ENCODE measurements around the gene VPREB1.
"Not testable (repeated sequence)": the region's sequence is repeated elsewhere in the genome, so short reads cannot be mapped to it uniquely, and the experiment has no call there.

The VPREB1 gene

DNA sequence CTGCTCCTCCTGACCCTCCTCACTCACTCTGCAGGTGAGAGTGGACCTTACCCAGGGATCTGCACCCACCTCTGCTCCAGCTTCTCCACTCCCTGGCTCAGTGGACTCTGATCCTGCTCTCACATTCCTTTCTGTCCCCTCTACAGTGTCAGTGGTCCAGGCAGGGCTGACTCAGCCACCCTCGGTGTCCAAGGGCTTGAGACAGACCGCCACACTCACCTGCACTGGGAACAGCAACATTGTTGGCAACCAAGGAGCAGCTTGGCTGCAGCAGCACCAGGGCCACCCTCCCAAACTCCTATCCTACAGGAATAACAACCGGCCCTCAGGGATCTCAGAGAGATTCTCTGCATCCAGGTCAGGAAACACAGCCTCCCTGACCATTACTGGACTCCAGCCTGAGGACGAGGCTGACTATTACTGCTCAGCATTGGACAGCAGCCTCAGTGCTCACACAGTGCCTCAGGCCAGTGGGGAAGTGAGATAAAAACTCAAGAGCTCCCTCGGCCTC, 29.7 kb upstream of the VPREB1 start:
- no peak for DNase-seq

DNA sequence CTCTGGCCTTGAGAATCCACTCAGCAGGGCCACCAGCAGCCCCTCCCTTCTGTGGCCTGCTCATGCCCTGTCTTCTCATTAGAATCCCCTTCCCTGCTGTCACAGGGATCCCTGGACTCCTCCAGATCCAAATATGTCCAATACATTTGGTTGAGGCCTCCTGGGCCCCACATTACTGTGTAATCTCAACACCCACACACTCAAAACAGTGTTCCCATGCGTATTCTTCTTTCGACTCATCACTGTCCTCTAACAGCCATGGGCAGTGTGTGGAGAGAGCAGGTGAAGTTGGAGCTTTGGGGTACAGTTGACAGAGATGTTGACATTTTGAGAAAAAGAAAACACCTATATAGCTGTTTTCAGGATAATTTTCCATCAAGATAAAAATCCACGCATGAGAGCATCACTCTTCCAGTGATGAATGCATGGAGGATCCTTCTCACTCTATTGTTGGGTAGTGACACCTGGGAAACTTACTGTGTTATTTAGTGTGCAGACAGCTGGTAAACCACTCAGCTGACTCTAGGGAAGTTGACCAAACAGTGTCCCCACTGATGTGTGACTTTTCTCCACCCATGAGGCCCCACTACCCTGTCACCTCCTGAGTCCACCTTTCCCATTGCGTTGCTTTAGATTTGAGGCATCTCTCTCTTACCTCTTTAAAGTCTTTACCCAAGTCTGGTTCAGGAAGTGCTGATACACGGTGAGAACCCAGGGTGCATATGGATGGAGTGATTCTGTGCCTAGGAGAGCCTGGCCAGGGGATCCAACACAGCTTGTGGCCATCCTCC, 28.7 kb upstream of the VPREB1 start:
- no peak for DNase-seq

DNA sequence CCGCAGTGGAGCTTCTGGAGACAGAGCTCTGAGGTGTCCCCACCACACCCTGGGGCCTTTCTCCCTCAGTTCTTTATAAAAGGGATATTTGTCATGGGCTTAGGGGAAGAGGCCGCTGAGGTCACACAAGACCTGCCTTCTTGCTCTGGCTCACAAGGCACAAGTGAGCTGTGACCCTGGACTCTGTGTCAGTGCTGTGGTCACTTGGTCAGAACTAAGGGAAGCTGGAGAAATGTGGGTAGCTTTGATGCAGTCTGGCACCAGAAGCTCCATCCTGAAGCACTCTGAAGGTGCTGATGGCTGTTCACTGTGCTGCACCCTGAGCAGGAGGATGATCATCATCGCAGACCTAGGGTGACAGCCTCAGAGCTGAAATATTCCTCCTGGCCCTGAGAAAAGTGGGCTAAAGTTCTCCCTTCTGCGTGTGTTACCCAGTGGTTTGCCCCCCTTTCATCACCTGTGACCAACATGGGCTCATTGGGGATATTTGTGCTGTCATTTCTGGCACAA, 28.1 kb upstream of the VPREB1 start:
- DNase-seq: no peak

DNA sequence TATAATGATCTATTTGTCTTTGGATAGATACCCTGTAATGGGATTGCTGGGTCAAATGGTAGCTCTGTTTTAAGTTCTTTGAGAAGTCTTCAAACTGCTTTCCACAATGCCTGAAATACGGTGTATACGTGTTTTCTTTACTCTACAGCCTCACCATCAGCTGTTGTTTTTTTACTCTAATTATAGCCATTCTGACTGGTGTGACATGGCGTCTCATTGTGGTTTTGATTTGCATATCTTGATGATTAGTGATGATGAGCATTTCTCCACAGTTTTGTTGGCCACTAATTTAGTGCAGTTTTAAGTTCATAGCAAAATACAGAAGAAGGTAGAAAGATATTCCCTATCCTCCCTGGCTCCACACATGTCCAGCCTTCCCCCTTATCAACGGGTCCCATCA, 26.3 kb upstream of the VPREB1 start:
- DNase-seq: no peak

DNA sequence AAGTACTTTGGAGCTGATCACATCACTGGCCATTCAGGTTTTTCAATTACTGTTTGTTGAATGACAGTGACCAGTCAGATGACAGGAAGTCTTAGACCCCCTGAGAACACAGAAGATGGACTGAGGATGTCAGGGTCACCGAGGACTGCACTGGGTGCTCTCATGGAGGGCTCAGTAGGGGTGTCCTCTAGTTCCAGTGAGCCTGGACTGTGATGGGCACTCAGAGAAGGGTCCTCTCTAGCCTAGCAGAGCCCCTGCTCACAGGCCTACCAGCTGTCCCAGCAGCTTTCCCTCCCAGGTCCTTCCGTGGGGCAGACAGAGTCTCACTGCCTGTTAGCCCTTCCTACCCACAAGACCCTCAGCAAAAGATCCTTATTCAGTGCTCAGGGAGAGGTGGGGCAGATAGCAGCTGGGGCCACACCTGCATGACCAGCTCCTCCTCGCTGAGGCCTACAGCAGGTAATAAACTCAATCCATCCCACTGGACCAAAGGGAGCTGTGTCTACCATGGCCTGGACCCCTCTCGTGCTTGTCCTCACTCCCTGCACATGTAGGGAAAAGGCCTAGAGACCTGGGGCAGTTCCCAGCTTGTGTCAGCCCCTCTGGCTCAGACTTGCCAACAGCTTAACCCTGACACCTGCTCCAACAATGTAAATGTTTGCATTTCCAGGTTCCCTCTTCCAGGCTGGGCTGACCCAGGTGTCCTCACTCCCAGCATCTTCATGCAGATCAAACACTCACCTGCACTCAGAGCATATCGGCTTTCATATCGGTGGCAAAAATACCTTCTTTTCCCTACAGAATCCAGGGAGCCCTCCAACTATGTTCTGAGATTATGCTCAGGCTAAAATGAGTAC, 25.2 kb upstream of the VPREB1 start:
- no peak for DNase-seq

DNA sequence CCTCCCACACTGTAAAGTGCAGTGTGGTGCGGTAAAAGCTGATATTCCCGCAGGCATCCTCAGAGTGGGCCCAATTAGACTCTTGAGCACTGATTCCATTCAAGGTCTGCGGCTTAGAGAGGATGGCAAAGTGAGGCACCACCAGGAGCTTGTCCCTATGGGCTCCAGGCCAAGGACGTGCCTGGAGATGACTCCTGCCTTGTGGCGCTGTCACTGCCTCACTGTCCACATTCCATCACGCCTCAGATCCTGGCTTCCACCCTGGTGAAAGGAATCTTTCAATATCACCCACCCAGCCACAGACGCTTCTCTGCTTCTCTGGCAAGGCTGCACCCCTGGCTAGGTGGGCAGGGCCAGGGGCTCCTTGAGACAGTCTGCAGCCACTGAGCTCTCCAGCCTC, 23.5 kb upstream of the VPREB1 start:
- DNase-seq: not testable (repeated sequence)

DNA sequence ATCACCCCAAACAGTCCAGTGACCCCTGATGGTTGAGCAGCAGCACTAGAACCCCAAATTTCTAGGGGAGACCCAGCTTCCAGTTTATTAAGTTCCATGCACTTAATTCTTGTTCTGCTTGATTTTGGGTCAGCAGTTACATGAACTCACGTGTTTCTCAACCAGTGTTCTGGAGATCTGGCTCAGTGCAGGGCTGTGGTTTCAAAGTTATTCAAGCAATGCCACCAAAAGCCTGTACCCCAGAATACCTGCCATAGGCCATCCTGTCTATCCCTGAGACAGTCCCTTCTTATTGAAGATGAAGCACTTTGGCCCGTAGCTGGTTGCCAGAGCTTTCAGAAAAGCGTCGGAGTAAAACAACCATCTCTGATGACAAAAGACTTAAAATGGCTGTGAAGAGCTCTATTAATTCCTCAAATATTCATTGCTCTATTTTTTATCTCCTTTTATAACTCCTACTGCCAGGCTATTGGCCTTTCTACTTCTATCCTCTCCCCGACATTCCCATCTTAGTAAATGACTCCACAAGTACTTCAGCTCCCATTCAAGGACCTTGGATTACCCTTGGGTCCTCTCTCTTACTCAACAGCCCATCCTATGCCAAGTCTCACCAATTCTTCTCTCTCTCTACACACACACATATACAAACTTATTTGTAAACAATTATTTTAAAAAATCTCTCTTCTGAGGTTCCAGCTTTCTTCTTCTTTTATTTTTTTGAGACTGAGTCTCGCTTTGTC, 18.0 kb upstream of the VPREB1 start:
- no peak for DNase-seq

DNA sequence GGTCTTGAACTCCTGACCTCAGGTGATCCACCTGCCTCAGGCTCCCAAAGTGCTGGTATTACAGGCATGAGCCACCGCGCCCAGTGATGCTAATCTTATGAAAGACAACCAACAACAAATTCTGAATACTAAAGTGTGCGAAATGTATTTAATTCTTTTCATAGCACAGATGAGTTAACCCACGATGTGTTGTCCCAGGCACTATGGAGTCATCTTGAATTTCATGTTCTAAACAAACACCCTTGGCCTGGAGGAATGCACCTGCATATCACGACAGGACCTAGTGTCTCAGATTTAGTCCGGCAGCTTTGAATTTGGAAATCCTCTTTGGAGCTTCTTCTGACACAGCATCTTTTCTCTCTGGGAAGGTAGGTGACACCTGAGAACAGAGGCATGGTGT, 16.2 kb upstream of the VPREB1 start:
- no peak for DNase-seq

DNA sequence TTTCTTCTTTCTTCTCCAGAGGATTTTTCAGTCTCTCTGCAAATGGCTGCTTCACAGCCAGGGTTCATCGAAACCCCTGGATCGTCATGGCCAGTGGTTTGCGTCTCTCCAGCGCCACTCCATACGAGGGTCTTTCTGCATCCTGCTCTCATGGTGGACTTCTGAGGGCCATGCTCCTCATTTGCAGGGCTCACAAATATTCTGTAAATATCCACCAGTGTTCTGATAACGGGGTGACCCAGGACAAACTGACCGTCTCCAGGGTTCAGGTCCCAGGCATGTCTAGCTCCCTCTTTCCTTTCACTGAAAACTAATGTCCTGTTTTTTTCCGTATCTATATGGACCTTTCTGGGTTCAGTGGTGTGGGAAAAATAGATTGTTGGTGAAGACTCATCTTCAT, 15.7 kb upstream of the VPREB1 start:
- no peak for DNase-seq

DNA sequence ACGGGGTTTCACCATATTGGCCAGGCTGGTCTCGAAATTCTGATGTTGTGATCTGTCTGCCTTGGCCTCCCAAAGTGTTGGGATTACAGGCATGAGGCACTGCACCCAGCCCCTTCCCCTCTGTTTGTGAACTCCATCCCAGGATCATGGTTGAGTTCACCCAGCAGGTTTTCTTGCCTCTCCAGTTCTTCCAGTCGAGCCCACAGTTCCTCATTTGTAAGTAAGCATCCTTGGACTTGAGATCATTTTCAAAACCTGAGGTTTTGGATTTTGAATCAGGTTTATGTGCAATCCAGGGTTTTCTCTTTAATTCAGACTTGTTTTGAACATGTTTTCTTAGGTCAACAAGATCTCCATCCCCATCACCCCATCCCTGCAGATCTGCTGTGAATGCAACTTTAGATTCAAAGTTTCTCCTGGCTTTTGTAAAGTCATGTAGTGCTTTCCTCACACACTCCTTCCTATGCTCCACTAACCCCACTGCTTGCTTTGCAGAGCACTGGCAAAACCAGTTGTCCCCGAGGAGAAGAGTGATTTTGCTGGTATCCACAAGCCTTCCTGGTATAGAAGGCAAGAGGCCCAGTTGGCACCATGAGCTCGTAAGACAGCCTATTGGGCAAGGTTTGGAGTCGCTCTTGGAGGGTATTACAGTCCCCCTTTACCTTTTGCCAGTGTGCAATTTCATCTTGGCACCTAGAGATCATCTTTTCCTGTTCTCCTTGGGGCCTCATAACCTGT, 14.7 kb upstream of the VPREB1 start:
- no peak for DNase-seq

DNA sequence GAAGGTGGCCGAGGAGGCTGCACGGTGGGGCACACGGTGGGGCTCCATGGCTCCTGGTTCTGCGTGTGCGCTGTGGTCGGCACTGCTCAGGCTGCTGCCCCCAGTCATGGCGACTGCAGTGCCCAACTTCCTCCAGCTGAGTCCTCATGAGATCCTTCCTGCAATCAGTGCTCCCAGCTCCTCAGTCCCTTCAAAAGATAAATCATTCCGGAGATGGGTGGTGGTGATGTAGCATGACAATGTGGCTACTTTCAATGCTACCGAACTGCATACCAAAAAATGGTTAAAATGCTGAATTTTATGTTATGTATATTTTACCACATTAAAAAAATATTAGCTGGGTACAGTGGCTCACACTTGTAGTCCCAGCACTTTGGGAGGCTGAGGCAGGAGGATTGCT, 14.1 kb upstream of the VPREB1 start:
- no peak for DNase-seq

DNA sequence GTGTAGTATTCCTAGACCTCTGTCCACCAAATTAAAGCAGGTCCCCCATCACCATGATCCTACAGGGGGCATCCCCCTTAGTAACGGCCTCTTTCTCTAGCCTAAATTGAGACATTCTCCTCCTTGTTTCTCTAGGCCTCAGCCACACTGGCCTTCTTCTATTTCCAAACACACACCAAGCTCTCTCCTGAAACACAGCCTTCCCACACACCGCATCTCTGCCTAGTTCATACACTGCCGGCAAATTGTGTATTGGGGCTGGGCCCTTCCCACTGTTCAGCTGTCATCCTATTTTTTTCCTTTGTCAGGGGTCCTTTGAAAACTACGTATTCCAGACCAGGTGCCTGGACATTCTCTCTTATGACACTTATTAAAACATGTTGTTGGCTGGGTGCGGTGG, 11.5 kb upstream of the VPREB1 start:
- DNase-seq: no peak

DNA sequence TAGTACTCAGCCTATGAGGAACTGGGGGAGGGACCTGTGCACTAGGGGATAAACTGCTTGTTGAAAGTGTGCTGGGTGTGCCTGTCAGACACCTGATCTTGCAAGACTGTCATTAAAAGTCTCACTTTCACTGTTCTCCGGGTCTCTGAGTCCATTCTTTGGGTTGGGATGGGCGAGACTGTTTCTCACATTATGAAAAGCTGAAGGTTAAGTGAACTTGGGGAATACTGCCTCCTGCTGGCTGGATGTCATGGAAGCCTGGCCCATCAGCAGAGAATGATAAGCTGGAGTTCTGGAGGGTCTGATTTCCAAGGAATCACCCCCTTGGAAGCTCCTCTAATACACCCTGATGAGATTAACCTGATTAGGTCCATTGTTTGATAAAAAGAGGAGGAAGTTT, 9.0 kb upstream of the VPREB1 start:
- DNase-seq: no peak

DNA sequence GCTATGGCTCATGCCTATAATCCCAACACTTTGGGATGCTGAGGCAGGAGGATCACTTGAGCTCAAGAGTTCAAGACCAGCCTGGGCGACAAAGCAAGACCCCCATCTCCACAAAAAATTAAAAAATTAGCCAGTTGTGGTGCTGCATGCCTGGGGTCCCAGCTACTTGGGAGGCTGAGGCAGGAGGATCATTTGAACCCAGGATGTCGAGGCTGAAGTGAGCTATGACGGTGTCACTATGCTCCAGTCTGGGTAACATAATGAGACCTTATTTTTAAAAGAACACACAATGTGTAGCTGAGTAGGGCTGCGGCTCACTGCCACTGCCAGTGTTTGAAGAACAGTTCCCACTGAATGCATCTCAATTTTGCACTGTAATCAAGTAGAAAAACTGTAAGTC, 7.1 kb upstream of the VPREB1 start:
- DNase-seq: no peak

DNA sequence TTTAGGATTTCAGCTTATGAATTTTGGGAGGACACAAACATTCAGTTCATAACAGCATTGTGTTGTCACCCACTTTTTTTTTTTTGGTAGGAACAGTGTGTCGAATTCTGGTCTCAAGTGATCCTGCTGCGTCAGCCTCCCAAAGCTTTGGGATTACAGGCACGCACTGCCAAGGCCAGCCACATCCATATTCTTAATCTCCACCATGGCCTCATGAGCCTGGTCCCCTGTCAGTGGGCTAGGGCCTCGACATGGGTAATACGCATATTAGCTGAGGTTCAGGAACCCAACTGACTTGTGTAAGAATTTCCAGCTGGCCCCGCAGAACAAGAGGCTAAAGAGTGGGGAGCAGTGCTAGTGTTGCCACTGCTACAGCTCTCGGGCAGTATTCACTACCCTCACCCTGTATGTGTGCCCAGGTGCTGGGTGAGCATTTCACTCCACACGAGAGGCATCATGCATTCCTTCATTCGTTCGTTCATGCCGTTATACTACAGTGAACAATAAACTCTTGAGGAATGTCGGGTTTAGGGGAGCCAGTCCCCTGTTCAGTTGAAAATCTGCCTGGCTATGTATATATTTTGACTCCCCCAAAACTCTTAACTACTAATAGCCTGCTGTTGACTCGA, 5.2 kb upstream of the VPREB1 start:
- DNase-seq: no peak

DNA sequence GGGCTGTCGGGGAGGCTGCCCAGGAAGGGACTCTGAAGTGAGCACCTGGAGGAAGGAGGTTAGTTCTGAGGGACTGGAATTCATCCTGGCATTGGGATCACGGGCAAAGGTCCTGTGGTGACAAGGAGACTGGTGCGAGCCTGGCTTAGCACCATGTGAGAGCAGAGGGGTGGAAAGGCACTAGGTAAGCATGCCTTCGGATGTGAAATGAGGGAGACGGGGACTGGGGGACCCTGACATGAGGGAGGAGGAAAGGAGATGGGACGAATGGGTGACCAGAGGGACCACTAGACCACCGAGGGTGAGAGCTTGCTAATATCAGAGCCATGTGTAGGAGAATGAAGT, 3.1 kb upstream of the VPREB1 start:
- DNase-seq: no peak

DNA sequence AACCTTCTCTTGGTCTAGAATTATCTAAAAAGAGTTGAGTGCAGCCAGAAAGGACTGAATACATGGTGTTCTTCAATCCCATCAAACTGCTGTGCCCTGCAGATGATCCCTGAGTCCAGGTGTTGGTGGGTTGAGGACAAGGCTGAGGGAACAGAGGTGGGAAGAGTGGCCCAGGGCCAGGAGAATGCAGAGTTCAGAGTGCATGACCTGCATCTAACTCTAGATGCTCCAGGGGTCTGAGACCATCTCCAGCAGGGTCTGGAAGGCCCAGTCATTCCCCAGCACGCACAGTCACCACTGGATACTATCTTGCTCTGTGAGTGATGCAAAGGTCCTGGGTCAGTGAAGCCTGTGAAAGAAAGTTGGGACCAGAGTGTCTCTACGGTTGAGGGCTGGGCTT, 2.1 kb upstream of the VPREB1 start:
- no peak for DNase-seq

DNA sequence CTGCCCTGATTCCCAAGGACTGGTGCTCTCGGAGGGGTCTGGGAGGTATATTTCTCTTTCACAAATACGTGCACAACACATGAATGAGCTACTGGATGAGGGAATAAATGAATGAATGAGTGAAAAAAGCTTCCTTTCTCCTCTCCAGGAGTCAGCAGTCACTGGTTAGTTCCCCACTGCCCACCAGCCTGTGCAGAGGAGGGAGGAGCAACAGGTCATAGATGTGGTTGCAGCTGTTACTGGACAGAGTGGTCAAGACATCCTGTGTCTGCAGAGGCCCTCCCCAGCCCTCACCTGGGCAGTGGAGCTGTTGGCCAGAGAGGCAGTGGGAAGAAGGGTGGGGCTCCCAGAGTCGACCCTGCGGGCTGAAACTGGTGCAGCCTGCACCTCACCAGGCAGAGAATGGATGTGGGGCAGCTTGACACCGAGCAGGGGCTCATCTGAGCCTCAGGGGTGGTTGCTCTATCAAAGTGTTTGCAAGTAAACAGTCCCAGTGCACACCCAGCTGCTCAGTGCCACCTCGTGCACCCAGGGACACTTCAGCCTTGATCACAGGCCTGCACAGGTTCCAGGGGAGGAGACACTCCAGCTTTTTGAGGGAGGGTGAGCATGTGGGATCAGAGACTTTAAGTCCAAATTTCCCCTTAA, 1.4 kb upstream of the VPREB1 start:
- DNase-seq: no peak

DNA sequence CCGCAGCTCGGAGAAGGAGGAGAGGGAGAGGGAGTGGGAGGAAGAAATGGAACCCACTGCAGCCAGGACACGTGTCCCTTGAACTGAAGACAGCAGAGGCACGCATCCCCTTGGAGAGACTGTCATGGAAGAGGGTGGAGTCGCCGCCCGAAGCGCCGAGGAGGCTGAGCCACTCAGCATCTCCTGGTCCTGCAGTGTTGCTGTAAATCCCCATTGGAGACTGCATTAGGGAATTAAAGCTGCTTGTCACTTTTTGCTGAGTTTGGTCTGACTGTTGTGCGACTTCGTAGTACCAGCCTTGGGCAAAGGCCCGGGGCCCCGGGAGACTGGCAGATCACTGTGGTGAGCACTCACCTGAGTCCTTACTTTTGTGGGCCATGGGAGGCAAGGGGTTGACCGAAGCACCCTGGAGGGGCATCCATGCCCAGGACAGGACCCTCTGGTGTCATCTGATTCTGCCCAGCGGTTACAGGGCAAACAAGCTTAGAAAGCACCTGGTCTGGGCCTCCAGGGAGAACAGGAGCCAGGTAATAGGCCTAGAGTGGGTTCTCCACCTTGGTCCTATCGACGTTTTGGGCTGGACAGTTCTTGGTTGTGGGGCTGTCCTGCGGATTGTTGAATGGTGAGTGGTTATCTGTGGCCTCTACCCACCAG, 797 bp downstream of the VPREB1 start:
- no peak for DNase-seq

DNA sequence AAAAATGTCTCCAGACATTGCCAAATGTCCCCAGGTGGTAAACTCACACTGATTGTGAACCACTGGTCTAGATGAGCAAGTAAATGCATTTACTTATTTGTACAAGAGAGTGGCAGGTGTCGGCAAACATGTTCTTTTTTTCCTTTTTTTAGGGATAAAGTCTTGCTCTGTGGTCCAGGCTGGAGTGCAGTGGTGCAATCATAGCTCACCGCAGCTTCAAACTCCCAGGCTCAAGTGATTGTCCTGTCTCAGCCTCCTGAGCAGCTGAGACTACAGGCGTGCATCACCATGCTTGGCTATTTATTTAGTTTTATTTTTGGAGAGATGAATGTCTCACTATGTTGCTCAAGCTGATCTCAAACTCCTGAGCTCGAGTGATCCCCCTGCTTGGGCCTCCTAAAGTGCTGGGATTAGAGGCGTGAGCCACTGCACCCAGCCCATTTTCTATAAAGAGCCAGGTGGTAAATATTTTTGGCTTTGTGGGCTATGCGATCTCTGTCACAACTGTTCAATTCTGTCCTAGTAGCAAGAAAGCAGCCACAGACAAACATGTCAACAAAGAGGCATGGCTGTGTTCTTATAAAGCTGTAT, 1.4 kb downstream of the VPREB1 start:
- no peak for DNase-seq

DNA sequence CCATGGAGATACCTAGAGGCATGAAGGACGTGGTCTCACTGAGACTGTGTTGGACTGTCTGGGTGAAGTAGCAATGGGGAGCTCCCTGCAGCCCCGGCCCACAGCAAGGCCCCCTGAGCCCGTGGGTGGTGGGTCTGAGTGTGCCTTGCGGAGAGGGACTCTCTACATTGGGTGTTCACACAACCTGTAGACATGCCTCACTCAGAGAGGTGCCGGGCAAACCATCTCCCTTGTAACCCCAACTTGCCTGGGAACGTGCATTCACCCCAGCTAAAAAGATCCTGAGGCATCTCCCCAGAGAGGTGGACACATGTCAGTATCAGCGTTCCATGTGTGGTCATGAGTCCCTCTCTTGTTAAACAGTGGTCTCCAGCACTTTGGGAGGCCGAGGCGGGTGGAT, 2.1 kb downstream of the VPREB1 start:
- DNase-seq: no peak

Measured in retina (tissue), 1 donor.